Measurements from ENCODE around the gene SLCO3A1.

GRCh38 chr15:91936182-91936775 lies 82.8 kb downstream of the SLCO3A1 start:
- TF ChIP-seq CTCF (IDR thresholded peaks at IDR 0.05; ENCODE audit: insufficient read depth, low read length) (no peak), POLR2AphosphoS5 (IDR thresholded peaks at IDR 0.05; ENCODE audit: low read depth) (no peak)

Measured in HL-60 (cell line).